HG03432 (cell line): ENCODE data around the gene THRA.

ENCODE experiments used
- ATAC-seq: cut with Tn5 transposase; IDR thresholded peaks from one replicate; pipeline ENCODE4 v1.9.1; 2021; ENCODE audit warnings: mild to moderate bottlenecking, moderate library complexity; ENCODE audit not compliant: unreplicated experiment

THRA gene

DNA sequence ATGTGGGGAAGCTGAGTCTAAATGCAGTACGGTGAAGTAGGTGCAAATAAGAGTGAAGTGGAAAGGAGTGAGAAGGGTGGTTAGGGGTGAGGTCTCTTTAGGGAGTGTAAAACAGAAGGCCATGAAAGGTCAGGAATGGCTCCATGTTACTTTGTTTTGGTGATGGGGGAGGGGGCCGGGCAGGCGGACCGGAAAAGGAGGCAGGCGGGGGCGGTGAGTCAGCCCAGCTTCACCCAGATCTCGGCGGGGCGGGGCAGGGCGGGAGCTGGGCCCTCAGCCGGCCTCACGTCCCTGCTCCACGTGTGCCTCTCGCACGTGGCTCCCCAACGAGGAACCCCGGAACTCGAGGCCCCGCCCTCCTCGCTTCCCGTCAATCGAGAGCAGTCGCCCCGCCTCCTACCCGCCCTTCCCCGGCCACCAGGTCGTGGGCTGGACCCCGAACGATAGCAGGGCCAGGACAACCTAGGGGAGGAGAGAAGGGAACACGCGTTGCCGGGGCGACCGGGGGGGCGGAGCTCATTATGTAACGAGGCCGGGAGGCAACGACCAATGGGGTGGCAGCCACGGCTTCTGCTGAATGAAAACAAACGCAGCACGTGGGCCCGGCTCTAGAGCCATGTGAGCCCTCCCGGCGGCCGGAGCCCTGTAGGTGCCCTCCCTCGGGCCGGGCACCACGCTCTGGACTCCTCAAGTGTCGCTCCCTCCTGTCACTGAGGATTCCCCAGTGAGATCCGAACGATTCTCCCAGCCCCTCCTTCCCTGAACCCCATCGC is 36.3 kb downstream of the THRA start:
- peak; percentile 68 for ATAC-seq

DNA sequence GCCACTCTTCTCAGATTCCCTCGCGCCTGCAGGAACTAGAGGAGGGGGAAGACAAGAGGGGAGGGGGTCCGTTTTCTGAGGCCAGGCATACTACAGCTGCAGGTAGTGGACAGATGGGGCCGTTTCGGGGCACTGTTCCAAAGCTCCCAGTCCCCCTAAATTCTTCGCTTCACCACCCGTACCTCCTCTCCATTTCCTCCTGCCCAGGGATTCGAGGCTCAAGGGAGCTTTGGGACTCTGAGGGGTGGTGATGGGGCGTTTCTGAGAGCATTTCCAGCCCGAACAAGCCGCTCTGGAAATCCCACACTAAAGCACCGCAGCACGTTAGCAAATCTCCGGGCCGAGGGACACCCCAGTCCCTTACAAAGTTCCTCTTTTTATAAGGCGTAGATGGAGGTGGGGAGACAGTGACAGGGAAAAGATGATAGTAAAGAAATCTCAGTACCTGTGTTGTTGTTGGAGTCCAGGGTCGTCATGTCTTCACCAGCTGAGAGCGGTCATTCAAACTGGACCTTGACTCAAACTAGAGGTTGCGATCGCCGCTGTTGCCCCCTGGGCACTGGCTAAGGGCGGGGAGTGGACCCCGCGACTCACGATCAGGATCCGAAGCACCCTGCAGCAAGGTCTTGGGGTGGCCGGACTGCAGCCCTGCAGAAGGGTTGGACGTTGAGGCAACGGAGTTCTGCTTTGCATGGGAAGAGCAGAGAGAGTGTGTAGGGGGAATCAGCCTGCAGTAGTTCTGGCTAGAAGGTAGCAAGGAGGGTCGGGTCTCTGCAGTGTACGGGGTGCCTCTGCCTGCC is 37.1 kb downstream of the THRA start:
- no peak for ATAC-seq

DNA sequence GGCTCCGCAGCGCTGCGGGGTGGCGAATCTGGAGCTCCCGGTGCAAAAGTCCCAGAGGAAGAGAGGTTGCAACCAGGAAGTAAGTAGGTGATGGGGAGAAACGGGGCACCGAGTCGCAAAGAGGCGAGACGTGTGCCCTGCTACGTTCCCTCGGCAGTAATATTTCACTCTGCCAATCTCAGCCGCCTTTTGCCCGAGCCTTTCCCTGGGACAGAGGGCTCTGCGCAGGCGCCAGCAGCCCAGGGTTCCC is 37.6 kb downstream of the THRA start, which contains the start of gene NR1D1:
TSS of gene NR1D1 (minus strand) at position 171 of the 250 bp plus-strand sequence. CDS start 495 bp downstream, outside the sequence.
- no peak for ATAC-seq

GRCh38 chr17:40100669-40101366 is 38.1 kb downstream of the THRA start:
- no peak for ATAC-seq

- no peak for ATAC-seq
Measured at GRCh38 chr17:40101367-40102210, 38.8 kb downstream of the THRA start.

GRCh38 chr17:40103071-40103661 is 40.4 kb downstream of the THRA start:
- ATAC-seq = no peak

- no peak for ATAC-seq
Measured at GRCh38 chr17:40103688-40104087, 40.9 kb downstream of the THRA start.

DNA sequence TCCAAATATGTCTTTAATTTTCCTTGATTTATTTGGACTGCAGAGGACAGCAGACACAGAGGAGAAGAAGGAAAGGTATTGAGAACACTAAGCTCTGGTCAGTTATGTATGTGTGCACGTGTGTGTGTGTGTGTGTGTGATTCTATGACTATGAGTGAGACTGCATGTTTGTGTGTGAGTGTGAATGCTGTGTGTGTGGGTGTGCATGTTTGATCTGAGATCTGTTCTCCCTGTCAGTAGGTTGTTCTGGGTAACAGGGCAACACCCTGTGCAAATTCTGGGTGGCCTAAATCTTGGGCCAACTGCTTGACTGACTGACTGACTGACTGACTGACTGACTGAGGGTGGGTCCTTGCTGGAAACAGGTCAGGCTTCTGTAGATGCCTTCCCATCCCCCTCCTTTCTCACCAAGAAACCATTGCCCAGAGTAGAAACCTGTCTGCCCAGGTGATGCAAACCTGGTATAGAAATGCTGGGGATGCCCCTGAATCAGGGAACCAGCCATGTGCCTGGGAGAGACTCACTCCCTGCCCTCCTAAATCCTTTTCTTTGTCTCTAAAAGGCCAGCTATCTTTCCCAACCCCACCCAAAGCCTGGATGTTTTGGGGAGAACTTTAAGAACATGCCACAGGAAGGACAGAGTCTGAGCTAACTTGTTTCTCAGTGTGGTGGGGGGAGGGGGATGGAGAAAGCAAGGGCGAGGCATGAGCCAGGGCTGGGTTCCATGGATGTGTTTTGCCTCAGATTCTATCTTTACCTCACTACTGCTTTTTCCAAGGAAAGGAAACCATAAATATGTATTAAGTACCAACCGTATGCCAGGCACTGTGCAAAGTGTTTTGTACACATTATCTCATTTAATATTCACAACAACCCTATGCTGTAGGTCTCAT is 42.1 kb downstream of the THRA start:
- no peak for ATAC-seq

DNA sequence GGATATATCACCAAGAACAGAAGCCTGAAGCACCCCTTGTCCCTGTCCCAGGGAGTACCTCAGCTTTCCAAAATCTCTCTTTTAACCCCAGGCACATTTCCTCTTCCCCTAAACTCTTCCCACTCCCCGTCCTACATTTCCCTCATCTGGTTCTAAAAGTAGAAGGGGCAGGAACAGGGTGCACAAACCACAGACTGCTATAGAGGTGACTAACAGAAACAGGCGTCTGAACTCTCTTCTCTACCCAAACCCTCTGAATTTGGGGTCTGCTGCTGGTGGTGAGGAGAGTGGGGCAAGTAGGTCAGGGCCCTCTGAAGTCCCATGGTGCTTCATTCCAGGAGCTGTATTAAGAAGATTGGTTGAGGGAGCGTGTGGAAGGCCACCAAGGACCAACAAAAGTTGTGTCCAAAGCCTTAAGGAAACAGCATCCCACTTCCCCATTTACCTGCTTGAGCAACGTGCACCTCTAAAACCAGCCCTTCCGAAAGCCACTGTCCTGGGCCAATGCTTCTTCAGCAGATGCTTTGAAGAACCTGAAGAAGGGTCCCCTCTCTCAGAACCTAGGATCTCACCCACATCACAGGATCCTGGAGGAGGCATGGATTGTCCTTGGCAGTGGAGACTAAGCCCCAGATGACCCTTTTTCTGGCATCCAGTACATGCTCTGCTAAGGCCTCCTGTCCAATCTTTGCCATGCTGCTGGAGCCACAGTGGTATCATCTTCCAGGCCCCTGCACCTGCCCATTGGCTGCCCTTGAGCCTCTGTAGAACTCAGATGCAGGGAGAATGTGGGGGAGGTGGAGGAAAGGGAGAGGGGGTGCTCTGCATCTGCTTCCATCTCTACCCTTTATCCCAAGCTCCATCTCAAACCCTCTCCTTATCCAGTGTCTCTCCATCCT is 43.3 kb downstream of the THRA start:
- no peak for ATAC-seq

- no peak for ATAC-seq
Measured at GRCh38 chr17:40106760-40107521, 44.2 kb downstream of the THRA start.

DNA sequence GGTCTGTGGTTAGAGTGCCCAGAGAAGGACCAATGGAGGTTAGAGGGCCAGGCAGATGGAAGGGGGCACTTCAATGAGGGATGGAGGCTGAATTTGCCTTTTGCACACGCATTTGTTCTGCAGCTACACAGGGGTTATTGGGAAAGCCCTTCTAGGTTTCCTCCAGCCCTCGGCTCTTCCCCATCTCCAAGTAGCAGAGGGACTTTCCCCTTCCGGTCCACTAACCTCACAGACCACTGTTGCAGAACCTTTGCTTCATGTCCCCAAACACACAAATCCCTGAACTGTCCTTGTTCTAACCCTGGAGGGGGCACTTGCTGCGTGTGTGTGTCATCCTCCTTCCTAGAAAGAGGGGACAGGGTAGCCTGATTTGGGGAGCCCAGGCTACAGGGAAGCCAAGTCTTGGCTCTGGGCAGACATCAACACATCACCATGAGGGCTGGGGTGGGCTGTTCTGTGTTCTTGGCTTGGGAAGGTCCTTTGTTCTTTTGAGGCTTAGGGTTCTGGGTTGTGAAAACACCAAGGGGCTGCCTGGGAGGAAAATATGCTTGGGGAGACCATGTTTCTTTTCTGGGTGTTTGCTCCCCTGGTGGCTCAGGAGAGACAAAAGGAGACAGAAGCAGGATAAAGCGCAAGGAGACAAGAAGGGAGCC is 44.9 kb downstream of the THRA start:
- no peak for ATAC-seq

GRCh38 chr17:40108970-40109824 is 46.4 kb downstream of the THRA start:
- no peak for ATAC-seq

DNA sequence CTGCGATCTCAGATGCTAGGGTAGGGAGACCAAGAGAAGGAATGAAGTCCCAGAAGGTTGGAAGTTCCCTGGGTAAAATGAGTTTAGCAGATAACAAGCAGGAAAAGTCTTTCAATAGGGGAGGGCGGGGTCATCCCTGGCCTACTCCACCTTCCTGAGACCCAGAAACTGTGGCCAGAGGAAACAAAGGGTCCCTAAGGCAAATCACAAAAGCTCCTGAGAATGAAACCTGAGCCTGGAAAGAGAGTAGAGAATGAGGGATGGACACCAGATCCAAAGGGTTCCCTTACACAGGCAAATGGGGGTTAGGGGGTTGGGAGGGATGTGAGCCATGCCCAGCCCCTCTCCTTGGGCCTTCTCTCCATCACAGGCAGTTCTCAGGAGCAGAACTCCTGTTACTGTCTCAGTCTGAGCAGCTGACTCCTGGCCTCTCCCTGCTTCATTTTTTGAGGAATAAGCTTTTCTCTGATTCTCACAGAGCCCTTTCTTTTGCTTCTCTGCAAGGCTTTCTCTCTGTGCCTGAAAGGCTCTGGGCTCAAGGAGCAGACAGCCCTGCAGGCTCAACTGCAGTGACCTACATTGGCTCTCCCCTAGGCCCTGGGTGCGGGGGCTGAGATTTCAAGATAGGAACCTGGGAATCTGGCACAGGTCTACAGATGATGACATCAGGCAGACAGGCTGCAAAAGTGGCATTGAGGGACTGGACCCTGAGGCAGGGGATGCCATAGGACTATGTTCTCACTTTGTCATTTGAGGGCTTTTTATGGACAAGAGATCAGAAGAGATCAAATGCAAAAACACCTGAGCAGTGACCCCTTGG is 47.5 kb downstream of the THRA start:
- no peak for ATAC-seq

- ATAC-seq = peak; percentile 43
Measured at GRCh38 chr17:40111221-40112128, 48.7 kb downstream of the THRA start.
